GM13976 (cell line): ENCODE data around the gene IGSF3.

Experiments
- DNase-seq: peaks from one replicate; pipeline ENCODE4 v3.0.0; 2012; ENCODE audit warnings: low spot score
- CTCF ChIP-seq: IDR thresholded peaks from 2 replicates; pipeline ENCODE4 v1.5.1; 2012; ENCODE audit warnings: borderline replicate concordance, mild to moderate bottlenecking; ENCODE audit not compliant: insufficient read depth; ENCODE audit errors: extremely low read depth, missing control alignments, control extremely low read depth
- in situ Hi-C: fragments of 300-500 bp; cut with MboI; formaldehyde crosslinking; loops from one replicate; pipeline ENCODE4 v1.12.0; 2022; ENCODE audit warnings: low sequenced_read_pairs, mixed read lengths, inconsistent platforms; ENCODE audit not compliant: unreplicated experiment

The IGSF3 gene

GRCh38 chr1:116699605-116700004, 32.1 kb upstream of the IGSF3 start:
- in situ Hi-C loops: no loop called here
- no peak for TF ChIP-seq CTCF
- no peak for DNase-seq

GRCh38 chr1:116698244-116698595, 30.7 kb upstream of the IGSF3 start:
- no peak for DNase-seq
- no peak for TF ChIP-seq CTCF
- in situ Hi-C loops: no loop called here

GRCh38 chr1:116697548-116698243, 30.2 kb upstream of the IGSF3 start:
- in situ Hi-C loops: no loop called here
- TF ChIP-seq CTCF: no peak
- no peak for DNase-seq

GRCh38 chr1:116694524-116694923, 27.0 kb upstream of the IGSF3 start:
- no peak for TF ChIP-seq CTCF
- DNase-seq: no peak
- in situ Hi-C loops: no loop called here

GRCh38 chr1:116693759-116694480, 26.4 kb upstream of the IGSF3 start:
- in situ Hi-C loops: no loop called here
- no peak for TF ChIP-seq CTCF
- no peak for DNase-seq

GRCh38 chr1:116692879-116693278, 25.3 kb upstream of the IGSF3 start:
- in situ Hi-C loops: no loop called here
- TF ChIP-seq CTCF: no peak
- no peak for DNase-seq
